ENCODE results near the gene DDB1.
A peak's percentile ranks its signal among the peaks of the same experiment; 100 is the strongest.

DNA sequence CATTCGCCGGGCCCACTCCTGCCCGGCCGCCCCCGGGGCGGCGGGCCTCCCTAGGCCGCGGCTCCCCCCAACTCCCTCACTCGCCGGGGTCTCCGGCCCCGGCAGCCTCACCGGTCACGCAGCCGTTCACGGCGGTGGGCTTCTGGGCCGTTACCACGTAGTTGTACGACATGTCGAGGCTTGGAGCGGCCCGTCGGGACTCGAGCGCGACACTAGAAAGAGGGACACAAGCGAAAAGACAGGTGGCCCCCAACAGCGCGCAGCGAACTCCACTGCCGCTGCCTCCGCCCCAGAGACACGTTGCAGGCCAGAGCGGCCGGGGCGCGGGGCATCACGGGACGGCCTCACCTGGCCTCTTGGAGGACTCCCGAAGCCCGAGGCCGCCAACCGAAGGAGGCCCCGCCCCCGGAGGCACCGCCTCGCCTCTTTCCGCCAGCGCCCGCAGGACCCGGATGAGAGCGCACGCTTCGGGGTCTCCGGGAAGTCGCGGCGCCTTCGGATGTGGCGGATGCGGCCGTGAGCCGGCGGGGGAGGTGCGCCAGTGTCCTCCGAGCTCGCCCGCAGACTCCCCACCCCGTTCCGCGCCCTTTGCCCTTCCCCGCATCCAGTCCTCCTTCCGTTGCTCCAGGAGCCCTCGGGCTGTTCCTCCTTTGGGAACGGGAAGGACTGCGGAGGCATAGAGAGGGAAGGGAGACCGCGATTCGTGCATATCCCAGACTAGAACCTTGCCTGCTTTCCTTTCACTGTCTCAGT, at the start of gene DDB1, which contains the start of gene TKFC:
- peak in 3 of 4 donors; percentile 73 to 89 (median 80) for TF ChIP-seq POLR2A (IDR thresholded peaks at IDR 0.05)
- TF ChIP-seq, protein P1, sequence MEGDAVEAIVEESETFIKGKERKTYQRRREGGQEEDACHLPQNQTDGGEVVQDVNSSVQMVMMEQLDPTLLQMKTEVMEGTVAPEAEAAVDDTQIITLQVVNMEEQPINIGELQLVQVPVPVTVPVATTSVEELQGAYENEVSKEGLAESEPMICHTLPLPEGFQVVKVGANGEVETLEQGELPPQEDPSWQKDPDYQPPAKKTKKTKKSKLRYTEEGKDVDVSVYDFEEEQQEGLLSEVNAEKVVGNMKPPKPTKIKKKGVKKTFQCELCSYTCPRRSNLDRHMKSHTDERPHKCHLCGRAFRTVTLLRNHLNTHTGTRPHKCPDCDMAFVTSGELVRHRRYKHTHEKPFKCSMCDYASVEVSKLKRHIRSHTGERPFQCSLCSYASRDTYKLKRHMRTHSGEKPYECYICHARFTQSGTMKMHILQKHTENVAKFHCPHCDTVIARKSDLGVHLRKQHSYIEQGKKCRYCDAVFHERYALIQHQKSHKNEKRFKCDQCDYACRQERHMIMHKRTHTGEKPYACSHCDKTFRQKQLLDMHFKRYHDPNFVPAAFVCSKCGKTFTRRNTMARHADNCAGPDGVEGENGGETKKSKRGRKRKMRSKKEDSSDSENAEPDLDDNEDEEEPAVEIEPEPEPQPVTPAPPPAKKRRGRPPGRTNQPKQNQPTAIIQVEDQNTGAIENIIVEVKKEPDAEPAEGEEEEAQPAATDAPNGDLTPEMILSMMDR (IDR thresholded peaks at IDR 0.05): peak in 1 of 6 experiments; percentile 30
- TF ChIP-seq POLR2AphosphoS5 (IDR thresholded peaks at IDR 0.05): peak; percentile 64 to 91
- TF ChIP-seq EP300 (IDR thresholded peaks at IDR 0.05): peak in 1 of 4 donors; percentile 52
